GM12878 (cell line): ENCODE data around the gene RETSAT.
"Not testable (repeated sequence)": the region's sequence is repeated elsewhere in the genome, so short reads cannot be mapped to it uniquely, and the experiment has no call there.

Experiments
- BCL11A ChIP-seq: IDR thresholded peaks from 2 replicates; pipeline ENCODE4 v1.6.1; 2011; ENCODE audit warnings: low read depth, low read length
- CHD1 ChIP-seq: IDR thresholded peaks from 2 replicates; pipeline ENCODE4 v1.6.1; 2012; ENCODE audit warnings: low read depth, low read length, improper control_type of control experiment
- CHD2 ChIP-seq: IDR thresholded peaks from 2 replicates; pipeline ENCODE4 v1.6.1; 2011; ENCODE audit warnings: low read depth, low read length, improper control_type of control experiment, borderline replicate concordance
- CTCF ChIP-seq, 3 experiments: IDR thresholded peaks in 2 of 3; conservative IDR thresholded peaks in 1 of 3; 2 replicates each; pipeline ENCODE4 v1.5.1; 2011; ENCODE audit warnings: low read depth in 3 of 3, low read length in 3 of 3, mild to moderate bottlenecking in 3 of 3, control low read depth in 2 of 3, moderate library complexity in 2 of 3, inconsistent platforms in 1 of 3, mixed read lengths in 1 of 3; ENCODE audit not compliant: control insufficient read depth in 2 of 3, insufficient read depth in 1 of 3; ENCODE audit errors: extremely low read depth in 1 of 3
- FOXM1 ChIP-seq: IDR thresholded peaks from 2 replicates; pipeline ENCODE4 v1.6.1; 2012; ENCODE audit warnings: low read depth, mild to moderate bottlenecking, inconsistent platforms, low read length, moderate library complexity
- HDAC6 ChIP-seq: fragments of 200-600 bp; sonication (generic); IDR thresholded peaks from one replicate; pipeline ENCODE4 v1.8.0; 2017; ENCODE audit warnings: antibody characterized with exemption; ENCODE audit not compliant: unreplicated experiment
- MYC ChIP-seq: IDR thresholded peaks from 2 replicates; pipeline ENCODE4 v1.6.1; 2011; ENCODE audit warnings: mild to moderate bottlenecking, low read length, moderate library complexity, inconsistent platforms; ENCODE audit not compliant: insufficient read depth, insufficient replicate concordance, insufficient read length, severe bottlenecking
- NR2C1 ChIP-seq: fragments of 450-650 bp; IDR thresholded peaks from 2 replicates; pipeline ENCODE4 v1.6.1; 2017; ENCODE audit warnings: antibody characterized with exemption, mild to moderate bottlenecking, moderate library complexity
- NR2C2 ChIP-seq: IDR thresholded peaks from 2 replicates; pipeline ENCODE4 v1.6.1; 2011; ENCODE audit warnings: borderline replicate concordance, low read depth; ENCODE audit not compliant: control insufficient read depth, insufficient read length
- POLR2A ChIP-seq: IDR thresholded peaks from 2 replicates; pipeline ENCODE4 v1.6.1; 2011; ENCODE audit warnings: low read depth, mild to moderate bottlenecking, low read length
- TF ChIP-seq, protein P1 (sequence below): IDR thresholded peaks from 2 replicates; pipeline ENCODE4 v1.6.1; 2012; ENCODE audit warnings: mild to moderate bottlenecking, low read depth, low read length
- TF ChIP-seq, protein P2 (sequence below): fragments of 450-650 bp; IDR thresholded peaks from 2 replicates; pipeline ENCODE4 v1.6.1; 2018; ENCODE audit warnings: mild to moderate bottlenecking, low read depth, moderate library complexity; ENCODE audit not compliant: partially characterized antibody

DNA sequence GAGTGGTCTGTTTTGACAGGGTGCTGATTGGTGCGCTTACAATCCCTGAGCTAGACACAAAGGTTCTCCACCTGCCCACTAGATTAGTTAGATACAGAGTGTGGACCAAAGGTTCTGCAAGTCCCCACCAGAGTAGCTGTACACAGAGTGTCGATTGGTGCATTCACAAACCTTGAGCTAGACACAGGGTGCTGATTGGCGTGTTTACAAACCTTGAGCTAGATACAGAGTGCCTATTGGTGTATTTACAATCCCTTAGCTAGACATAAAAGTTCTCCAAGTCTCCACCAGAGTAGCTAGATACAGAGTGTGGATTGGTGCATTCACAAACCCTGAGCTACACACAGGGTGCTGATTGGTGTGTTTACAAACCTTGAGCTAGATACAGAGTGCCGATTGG is 20.5 kb downstream of the RETSAT start:
- not testable (repeated sequence) for TF ChIP-seq CHD1; CTCF (IDR thresholded peaks at IDR 0.05 in 2 of 3, conservative IDR thresholded peaks at IDR 0.05 in 1 of 3; ENCODE audit: control insufficient read depth in 2 of 3, extremely low read depth in 1 of 3, insufficient read depth in 1 of 3, low read depth in 3 of 3, low read length in 3 of 3); POLR2A; CHD2; MYC; NR2C1; FOXM1; NR2C2; BCL11A; HDAC6
- TF ChIP-seq, protein P1, sequence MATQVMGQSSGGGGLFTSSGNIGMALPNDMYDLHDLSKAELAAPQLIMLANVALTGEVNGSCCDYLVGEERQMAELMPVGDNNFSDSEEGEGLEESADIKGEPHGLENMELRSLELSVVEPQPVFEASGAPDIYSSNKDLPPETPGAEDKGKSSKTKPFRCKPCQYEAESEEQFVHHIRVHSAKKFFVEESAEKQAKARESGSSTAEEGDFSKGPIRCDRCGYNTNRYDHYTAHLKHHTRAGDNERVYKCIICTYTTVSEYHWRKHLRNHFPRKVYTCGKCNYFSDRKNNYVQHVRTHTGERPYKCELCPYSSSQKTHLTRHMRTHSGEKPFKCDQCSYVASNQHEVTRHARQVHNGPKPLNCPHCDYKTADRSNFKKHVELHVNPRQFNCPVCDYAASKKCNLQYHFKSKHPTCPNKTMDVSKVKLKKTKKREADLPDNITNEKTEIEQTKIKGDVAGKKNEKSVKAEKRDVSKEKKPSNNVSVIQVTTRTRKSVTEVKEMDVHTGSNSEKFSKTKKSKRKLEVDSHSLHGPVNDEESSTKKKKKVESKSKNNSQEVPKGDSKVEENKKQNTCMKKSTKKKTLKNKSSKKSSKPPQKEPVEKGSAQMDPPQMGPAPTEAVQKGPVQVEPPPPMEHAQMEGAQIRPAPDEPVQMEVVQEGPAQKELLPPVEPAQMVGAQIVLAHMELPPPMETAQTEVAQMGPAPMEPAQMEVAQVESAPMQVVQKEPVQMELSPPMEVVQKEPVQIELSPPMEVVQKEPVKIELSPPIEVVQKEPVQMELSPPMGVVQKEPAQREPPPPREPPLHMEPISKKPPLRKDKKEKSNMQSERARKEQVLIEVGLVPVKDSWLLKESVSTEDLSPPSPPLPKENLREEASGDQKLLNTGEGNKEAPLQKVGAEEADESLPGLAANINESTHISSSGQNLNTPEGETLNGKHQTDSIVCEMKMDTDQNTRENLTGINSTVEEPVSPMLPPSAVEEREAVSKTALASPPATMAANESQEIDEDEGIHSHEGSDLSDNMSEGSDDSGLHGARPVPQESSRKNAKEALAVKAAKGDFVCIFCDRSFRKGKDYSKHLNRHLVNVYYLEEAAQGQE: not testable (repeated sequence)
- TF ChIP-seq, protein P2, sequence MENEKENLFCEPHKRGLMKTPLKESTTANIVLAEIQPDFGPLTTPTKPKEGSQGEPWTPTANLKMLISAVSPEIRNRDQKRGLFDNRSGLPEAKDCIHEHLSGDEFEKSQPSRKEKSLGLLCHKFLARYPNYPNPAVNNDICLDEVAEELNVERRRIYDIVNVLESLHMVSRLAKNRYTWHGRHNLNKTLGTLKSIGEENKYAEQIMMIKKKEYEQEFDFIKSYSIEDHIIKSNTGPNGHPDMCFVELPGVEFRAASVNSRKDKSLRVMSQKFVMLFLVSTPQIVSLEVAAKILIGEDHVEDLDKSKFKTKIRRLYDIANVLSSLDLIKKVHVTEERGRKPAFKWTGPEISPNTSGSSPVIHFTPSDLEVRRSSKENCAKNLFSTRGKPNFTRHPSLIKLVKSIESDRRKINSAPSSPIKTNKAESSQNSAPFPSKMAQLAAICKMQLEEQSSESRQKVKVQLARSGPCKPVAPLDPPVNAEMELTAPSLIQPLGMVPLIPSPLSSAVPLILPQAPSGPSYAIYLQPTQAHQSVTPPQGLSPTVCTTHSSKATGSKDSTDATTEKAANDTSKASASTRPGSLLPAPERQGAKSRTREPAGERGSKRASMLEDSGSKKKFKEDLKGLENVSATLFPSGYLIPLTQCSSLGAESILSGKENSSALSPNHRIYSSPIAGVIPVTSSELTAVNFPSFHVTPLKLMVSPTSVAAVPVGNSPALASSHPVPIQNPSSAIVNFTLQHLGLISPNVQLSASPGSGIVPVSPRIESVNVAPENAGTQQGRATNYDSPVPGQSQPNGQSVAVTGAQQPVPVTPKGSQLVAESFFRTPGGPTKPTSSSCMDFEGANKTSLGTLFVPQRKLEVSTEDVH: not testable (repeated sequence)
